ENCODE measurements around the gene CDKN1A.

The CDKN1A gene

GRCh38 chr6:36685166-36685924 lies 6.8 kb downstream of the CDKN1A start:
- TF ChIP-seq CTCF (conservative IDR thresholded peaks at IDR 0.05; ENCODE audit: low read depth, low read length), result no peak
- no peak for DNase-seq (ENCODE audit: low read depth)
- H3K4me3 ChIP-seq (ENCODE audit: low read depth, low read length), result no peak overlapping the region

GRCh38 chr6:36685926-36686667 lies 7.6 kb downstream of the CDKN1A start:
- no peak for TF ChIP-seq CTCF (conservative IDR thresholded peaks at IDR 0.05; ENCODE audit: low read depth, low read length)
- DNase-seq (ENCODE audit: low read depth), result no peak
- no peak overlapping the region for H3K4me3 ChIP-seq (ENCODE audit: low read depth, low read length)

GRCh38 chr6:36686668-36687513 lies 8.4 kb downstream of the CDKN1A start:
- DNase-seq (ENCODE audit: low read depth), result no peak
- TF ChIP-seq CTCF (conservative IDR thresholded peaks at IDR 0.05; ENCODE audit: low read depth, low read length), result no peak
- no peak overlapping the region for H3K4me3 ChIP-seq (ENCODE audit: low read depth, low read length)

GRCh38 chr6:36688063-36688738 lies 9.7 kb downstream of the CDKN1A start:
- no peak for TF ChIP-seq CTCF (conservative IDR thresholded peaks at IDR 0.05; ENCODE audit: low read depth, low read length)
- H3K4me3 ChIP-seq (ENCODE audit: low read depth, low read length), result no peak overlapping the region
- DNase-seq (ENCODE audit: low read depth), result peak; percentile 19

GRCh38 chr6:36688739-36689075 lies 10.2 kb downstream of the CDKN1A start:
- no peak overlapping the region for H3K4me3 ChIP-seq (ENCODE audit: low read depth, low read length)
- TF ChIP-seq CTCF (conservative IDR thresholded peaks at IDR 0.05; ENCODE audit: low read depth, low read length), result no peak
- DNase-seq (ENCODE audit: low read depth), result no peak

GRCh38 chr6:36691011-36691410 lies 12.5 kb downstream of the CDKN1A start:
- TF ChIP-seq CTCF (conservative IDR thresholded peaks at IDR 0.05; ENCODE audit: low read depth, low read length), result no peak
- no peak for DNase-seq (ENCODE audit: low read depth)
- H3K4me3 ChIP-seq (ENCODE audit: low read depth, low read length), result no peak overlapping the region

All from choroid plexus epithelial cell (primary cell).